SU-DHL-6 (cell line): Measurements from ENCODE around the gene OR14J1.
"Not testable (repeated sequence)": the region's sequence is repeated elsewhere in the genome, so short reads cannot be mapped to it uniquely, and the experiment has no call there.

Source experiments
- H2AFZ ChIP-seq: fragments of 200-600 bp; sonication (generic); 2 replicates; pipeline ENCODE4 v1.6.1; 2014; ENCODE audit warnings: low read depth, mild to moderate bottlenecking, moderate library complexity, mixed read lengths, antibody characterized with exemption, low read length; ENCODE audit not compliant: severe bottlenecking
- H3F3A ChIP-seq: fragments of 200-600 bp; shearing (Covaris generic); 2 replicates; pipeline ENCODE4 v1.6.0; 2016; ENCODE audit warnings: antibody characterized with exemption, mild to moderate bottlenecking; ENCODE audit not compliant: insufficient read depth
- H3K27ac ChIP-seq: fragments of 200-600 bp; sonication (generic); 2 replicates; pipeline ENCODE4 v1.5.1; 2016; ENCODE audit warnings: low read depth, mild to moderate bottlenecking, low read length, moderate library complexity, mixed read lengths
- H3K27me3 ChIP-seq: fragments of 200-600 bp; sonication (generic), shearing (Covaris generic); 2 replicates; pipeline ENCODE4 v1.6.0; 2014; ENCODE audit warnings: mild to moderate bottlenecking, low read length
- H3K36me3 ChIP-seq: fragments of 200-600 bp; sonication (generic); 2 replicates; pipeline ENCODE4 v1.6.1; 2014; ENCODE audit warnings: mild to moderate bottlenecking, low read length, mixed read lengths
- H3K4me2 ChIP-seq: fragments of 300-600, 200-600 bp; shearing (Covaris generic), sonication (generic); 2 replicates; pipeline ENCODE4 v1.6.0; 2014; ENCODE audit warnings: low read length, low read depth, mild to moderate bottlenecking; ENCODE audit not compliant: poor library complexity, severe bottlenecking
- H3K4me3 ChIP-seq: fragments of 200-600 bp; sonication (generic); 2 replicates; pipeline ENCODE4 v1.5.1; 2014; ENCODE audit warnings: antibody characterized with exemption, low read length, mild to moderate bottlenecking, mixed read lengths; ENCODE audit not compliant: insufficient read depth, poor library complexity, severe bottlenecking
- H3K79me2 ChIP-seq: fragments of 200-600 bp; sonication (generic); 2 replicates; pipeline ENCODE4 v1.6.1; 2014; ENCODE audit warnings: mild to moderate bottlenecking, low read length, moderate library complexity; ENCODE audit not compliant: insufficient read depth
- H3K9ac ChIP-seq: fragments of 200-600 bp; sonication (generic); 2 replicates; pipeline ENCODE4 v1.7.0; 2014; ENCODE audit warnings: mild to moderate bottlenecking, low read length
- H3K9me2 ChIP-seq: fragments of 200-600 bp; sonication (generic); replicated peaks from 2 replicates; pipeline ENCODE4 v1.6.1; 2014; ENCODE audit warnings: low read length; ENCODE audit not compliant: insufficient read depth
- H3K9me3 ChIP-seq: fragments of 200-600 bp; sonication (generic); 2 replicates; pipeline ENCODE4 v1.6.1; 2014; ENCODE audit warnings: low read length, mixed read lengths; ENCODE audit not compliant: insufficient read depth
- H4K20me1 ChIP-seq: fragments of 200-600 bp; sonication (generic); 2 replicates; pipeline ENCODE4 v1.6.1; 2014; ENCODE audit warnings: low read depth, mild to moderate bottlenecking, antibody characterized with exemption, low read length, moderate library complexity, mixed read lengths
- EZH2phosphoT487 ChIP-seq: fragments of 200-600 bp; sonication (generic), shearing (Covaris generic); conservative IDR thresholded peaks from 2 replicates; pipeline ENCODE4 v1.6.1; 2018; ENCODE audit warnings: mild to moderate bottlenecking, antibody characterized with exemption, low read length, moderate library complexity, mixed read lengths
- TF ChIP-seq, protein P1 (sequence below): fragments of 200-600 bp; sonication (generic); IDR thresholded peaks from one replicate; pipeline ENCODE4 v1.5.1; 2017; ENCODE audit warnings: antibody characterized with exemption, mild to moderate bottlenecking, low read length, moderate library complexity; ENCODE audit not compliant: insufficient read depth, poor library complexity, severe bottlenecking

Gene OR14J1

DNA sequence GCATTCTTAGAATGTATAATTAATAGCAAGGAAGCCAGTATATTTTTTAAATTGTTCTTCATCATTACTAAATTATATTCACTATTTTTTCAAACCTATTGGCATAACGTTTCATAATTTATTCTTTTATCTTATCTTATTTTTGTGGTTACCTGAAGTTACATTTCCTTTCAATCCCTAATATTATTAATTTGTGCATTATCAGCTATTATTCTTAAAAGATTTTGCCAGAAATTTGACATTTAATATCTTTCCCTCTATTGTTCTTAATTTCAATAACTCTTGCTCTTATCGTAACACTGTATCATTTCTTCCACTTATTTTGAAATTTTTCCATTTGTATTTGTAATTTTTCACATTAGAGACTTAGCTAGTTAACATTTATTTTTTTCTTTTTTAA is 18.4 kb downstream of the OR14J1 start:
- Histone ChIP-seq H3F3A (no peaks in the 10 kb centered on the region), H3K4me2 (no peak overlapping the region), H3K36me3 (no peaks in the 10 kb centered on the region), H3K9me3 (no peaks in the 10 kb centered on the region), H3K79me2 (no peaks in the 10 kb centered on the region), H3K27ac (no peak overlapping the region), H3K9me2 (no peaks in the 10 kb centered on the region), H3K4me3 (no peak overlapping the region), H3K27me3 (no peaks in the 10 kb centered on the region), H2AFZ (no peak overlapping the region), H4K20me1 (no peaks in the 10 kb centered on the region), H3K9ac (no peak overlapping the region)
- no peak for TF ChIP-seq EZH2phosphoT487
- TF ChIP-seq, protein P1, sequence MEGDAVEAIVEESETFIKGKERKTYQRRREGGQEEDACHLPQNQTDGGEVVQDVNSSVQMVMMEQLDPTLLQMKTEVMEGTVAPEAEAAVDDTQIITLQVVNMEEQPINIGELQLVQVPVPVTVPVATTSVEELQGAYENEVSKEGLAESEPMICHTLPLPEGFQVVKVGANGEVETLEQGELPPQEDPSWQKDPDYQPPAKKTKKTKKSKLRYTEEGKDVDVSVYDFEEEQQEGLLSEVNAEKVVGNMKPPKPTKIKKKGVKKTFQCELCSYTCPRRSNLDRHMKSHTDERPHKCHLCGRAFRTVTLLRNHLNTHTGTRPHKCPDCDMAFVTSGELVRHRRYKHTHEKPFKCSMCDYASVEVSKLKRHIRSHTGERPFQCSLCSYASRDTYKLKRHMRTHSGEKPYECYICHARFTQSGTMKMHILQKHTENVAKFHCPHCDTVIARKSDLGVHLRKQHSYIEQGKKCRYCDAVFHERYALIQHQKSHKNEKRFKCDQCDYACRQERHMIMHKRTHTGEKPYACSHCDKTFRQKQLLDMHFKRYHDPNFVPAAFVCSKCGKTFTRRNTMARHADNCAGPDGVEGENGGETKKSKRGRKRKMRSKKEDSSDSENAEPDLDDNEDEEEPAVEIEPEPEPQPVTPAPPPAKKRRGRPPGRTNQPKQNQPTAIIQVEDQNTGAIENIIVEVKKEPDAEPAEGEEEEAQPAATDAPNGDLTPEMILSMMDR: no peak

DNA sequence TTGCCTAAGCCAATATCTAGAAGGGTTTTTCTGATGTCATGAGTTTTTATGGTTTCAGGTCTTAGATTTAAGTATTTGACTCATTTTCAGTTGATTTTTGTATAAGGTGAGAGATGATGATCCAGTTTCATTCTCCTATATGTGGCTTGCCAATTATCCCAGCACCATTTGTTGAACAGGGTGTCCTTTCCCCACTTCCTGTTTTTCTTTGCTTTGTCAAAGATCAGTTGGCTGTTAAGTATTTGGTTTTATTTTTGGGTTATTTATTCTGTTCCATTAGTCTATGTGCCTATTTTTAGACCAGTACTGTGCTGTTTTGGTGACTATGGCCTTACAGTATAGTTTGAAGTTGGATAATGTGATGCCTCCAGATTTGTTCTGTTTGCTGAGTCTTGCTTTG is 21.8 kb downstream of the OR14J1 start:
- H3K79me2 ChIP-seq, H3K27me3 ChIP-seq, H3K36me3 ChIP-seq, H3K27ac ChIP-seq, H4K20me1 ChIP-seq, H3F3A ChIP-seq, H3K4me2 ChIP-seq, H2AFZ ChIP-seq, H3K9me3 ChIP-seq, H3K9ac ChIP-seq, H3K4me3 ChIP-seq, H3K9me2 ChIP-seq: not testable (repeated sequence)

DNA sequence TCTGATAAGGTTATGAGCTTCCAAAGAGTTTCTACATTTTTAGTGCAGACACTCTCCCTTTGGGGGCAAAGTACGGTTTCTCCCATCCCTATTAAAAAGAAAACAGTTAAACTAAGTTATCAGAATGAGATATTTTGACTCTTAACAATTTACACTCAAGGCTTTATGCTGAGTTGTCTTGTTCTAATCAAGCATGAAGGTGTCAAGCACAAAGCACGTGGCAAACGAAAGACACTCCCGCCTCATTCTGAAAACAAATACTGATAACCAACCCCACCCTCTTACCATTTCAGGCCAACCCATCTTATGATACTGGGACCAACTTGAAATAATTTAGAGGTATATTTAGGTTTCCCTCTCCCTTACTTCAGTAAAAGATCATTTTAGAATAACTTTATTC is 24.3 kb downstream of the OR14J1 start:
- Histone ChIP-seq H3K9me3 (no peaks in the 10 kb centered on the region), H4K20me1 (no peaks in the 10 kb centered on the region), H3K79me2 (no peaks in the 10 kb centered on the region), H3K36me3 (no peaks in the 10 kb centered on the region), H3F3A (no peaks in the 10 kb centered on the region), H3K9me2 (no peaks in the 10 kb centered on the region), H3K27me3 (no peaks in the 10 kb centered on the region), H3K27ac (no peak overlapping the region), H3K4me3 (no peak overlapping the region), H2AFZ (no peak overlapping the region), H3K9ac (no peak overlapping the region), H3K4me2 (no peak overlapping the region)
- TF ChIP-seq, protein P1: no peak
- no peak for TF ChIP-seq EZH2phosphoT487

DNA sequence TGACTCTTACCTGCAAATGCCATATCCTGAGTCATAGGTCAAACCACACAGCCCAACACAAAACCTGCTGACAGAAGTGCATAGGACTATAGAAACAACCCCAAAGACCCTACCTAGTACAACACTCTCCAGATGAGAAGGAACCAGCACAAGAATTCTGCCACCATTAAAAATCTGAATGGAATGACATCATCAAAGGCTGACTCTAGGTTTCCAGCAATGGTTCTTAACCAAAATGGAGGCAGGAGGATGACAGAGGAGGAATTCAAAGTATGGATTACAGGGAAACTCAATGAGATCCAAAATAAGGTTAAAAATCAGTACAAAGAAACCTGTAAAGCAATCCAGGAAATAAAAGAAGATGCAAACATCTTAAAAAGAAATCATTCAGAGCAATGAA is 31.2 kb downstream of the OR14J1 start:
- no peak overlapping the region for H3K27ac ChIP-seq
- no peaks in the 10 kb centered on the region for H3F3A ChIP-seq
- H3K36me3 ChIP-seq: no peaks in the 10 kb centered on the region
- no peaks in the 10 kb centered on the region for H3K9me3 ChIP-seq
- no peaks in the 10 kb centered on the region for H3K9me2 ChIP-seq
- H3K79me2 ChIP-seq: no peaks in the 10 kb centered on the region
- no peak overlapping the region for H3K4me2 ChIP-seq
- H3K9ac ChIP-seq: no peak overlapping the region
- H2AFZ ChIP-seq: no peak overlapping the region
- 0 out of 2 replicates have a peak, but pooled peaks cover 4% of the 10 kb centered on the region for H3K27me3 ChIP-seq
- TF ChIP-seq, protein P1: no peak
- no peak for TF ChIP-seq EZH2phosphoT487
- no peak overlapping the region for H3K4me3 ChIP-seq
- H4K20me1 ChIP-seq: no peaks in the 10 kb centered on the region
